ENCODE results near the gene HFE. TPM values are rescaled to one million over a fixed set of nuclear protein-coding genes. Genes with fewer than 3 reads are reported as not detected.
"Not testable (repeated sequence)": the region's sequence is repeated elsewhere in the genome, so short reads cannot be mapped to it uniquely, and the experiment has no call there.

Gene HFE
- total RNA-seq, 1 donor from 2014 or later: 1.1 TPM

DNA sequence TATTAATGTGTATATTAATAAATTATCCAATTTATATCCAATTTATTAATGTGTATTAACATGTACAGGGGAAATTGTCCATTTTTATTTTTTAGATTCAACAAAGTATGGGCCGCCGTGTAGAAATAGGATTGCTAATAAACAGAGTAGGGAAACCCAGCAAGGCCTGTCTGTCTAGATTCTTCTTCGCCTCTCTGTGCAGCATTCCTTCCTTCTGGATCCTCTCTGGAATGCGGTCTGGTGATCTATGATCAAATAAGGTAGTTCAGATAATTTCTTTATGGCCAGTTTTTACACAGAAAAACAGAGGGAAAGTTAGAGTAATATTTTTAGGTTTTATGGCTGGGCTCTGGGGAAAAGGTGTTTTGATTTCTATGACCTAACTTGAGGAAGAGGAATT lies 19.9 kb upstream of the HFE start:
- DNase-seq (no peak), ATAC-seq (ENCODE audit: low read depth) (no peak)
- TF ChIP-seq, protein P1, sequence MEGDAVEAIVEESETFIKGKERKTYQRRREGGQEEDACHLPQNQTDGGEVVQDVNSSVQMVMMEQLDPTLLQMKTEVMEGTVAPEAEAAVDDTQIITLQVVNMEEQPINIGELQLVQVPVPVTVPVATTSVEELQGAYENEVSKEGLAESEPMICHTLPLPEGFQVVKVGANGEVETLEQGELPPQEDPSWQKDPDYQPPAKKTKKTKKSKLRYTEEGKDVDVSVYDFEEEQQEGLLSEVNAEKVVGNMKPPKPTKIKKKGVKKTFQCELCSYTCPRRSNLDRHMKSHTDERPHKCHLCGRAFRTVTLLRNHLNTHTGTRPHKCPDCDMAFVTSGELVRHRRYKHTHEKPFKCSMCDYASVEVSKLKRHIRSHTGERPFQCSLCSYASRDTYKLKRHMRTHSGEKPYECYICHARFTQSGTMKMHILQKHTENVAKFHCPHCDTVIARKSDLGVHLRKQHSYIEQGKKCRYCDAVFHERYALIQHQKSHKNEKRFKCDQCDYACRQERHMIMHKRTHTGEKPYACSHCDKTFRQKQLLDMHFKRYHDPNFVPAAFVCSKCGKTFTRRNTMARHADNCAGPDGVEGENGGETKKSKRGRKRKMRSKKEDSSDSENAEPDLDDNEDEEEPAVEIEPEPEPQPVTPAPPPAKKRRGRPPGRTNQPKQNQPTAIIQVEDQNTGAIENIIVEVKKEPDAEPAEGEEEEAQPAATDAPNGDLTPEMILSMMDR (IDR thresholded peaks at IDR 0.05): no peak
- no peaks in the 10 kb centered on the region for H3K36me3 Mint-ChIP-seq (ENCODE audit: low read depth)
- H3K9me3 Mint-ChIP-seq: no peaks in the 10 kb centered on the region
- H3K4me1 Mint-ChIP-seq: peaks cover 8% of the 10 kb centered on the region
- POLR2A ChIA-PET: interaction anchor here (1.5 to 1.6 kb wide), 3 partner anchors 26 to 36 kb away, joined by 4 read pairs; a partner anchor contains a TSS
- peaks cover 3% of the 10 kb centered on the region for H3K27me3 Mint-ChIP-seq
- H3K27ac Mint-ChIP-seq: no peak overlapping the region
- CTCF ChIA-PET: interaction anchor here (16.7 kb wide), 1 partner anchor 25 kb away, joined by 349 read pairs; the partner anchor contains the start of gene HFE
- no peak overlapping the region for H3K4me3 Mint-ChIP-seq
- intact Hi-C loops (cut with micrococcal nuclease): loop anchor here (5.0 kb wide), 1 partner anchor 530 kb away; the partner anchor contains the start of gene ABT1

DNA sequence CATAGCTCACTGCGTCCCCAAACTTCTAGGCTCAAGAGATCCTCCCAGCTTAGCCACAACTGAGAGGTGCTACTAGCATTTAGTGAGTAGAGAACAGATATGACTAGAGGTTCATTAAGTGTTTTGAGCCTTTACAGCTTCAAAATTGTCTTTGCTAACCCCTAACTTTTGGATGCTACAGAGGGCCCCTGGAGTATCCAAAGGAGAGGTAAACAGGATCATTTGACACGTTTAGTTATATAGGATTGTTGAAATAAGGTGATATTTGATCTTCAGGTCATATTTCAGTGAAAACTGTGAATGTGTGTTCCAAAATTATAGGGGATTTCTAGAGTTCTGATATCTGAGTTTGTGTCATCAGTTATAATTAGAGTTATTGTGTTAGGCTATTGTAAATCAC lies 19.2 kb upstream of the HFE start:
- DNase-seq (no peak), ATAC-seq (ENCODE audit: low read depth) (no peak)
- H3K4me1 Mint-ChIP-seq: peaks cover 8% of the 10 kb centered on the region
- H3K27ac Mint-ChIP-seq: no peak overlapping the region
- no peaks in the 10 kb centered on the region for H3K9me3 Mint-ChIP-seq
- H3K4me3 Mint-ChIP-seq: no peak overlapping the region
- CTCF ChIA-PET: interaction anchor here (16.7 kb wide), 1 partner anchor 25 kb away, joined by 349 read pairs; the partner anchor contains the start of gene HFE
- intact Hi-C loops (cut with micrococcal nuclease): loop anchor here (5.0 kb wide), 1 partner anchor 529 kb away; the partner anchor contains the start of gene ABT1
- H3K36me3 Mint-ChIP-seq (ENCODE audit: low read depth): no peaks in the 10 kb centered on the region
- TF ChIP-seq, protein P1 (IDR thresholded peaks at IDR 0.05): no peak
- POLR2A ChIA-PET: interaction anchor here (0.6 to 1.6 kb wide), 3 partner anchors 25 to 1797 kb away, joined by 4 to 14 read pairs (median 4); a partner anchor contains a TSS
- peaks cover 3% of the 10 kb centered on the region for H3K27me3 Mint-ChIP-seq

DNA sequence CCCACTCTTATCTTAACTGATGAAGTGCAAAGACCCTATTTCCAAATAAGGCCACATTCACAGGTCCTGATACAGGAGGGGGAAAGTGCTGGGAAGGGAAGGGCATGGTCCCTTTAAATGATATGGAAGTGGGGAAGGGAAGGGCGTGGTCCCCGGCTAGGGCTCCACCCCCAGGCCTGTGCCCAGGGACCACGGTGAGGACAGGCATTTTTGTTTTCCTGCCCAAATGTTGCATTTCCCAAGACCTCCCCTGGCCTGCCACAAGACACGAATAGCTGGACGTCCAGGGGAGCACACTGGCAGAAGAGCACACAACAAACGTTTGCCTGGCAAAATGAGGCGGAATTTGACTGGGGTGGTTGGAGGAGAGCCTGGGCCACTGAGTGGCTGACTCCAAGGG lies 16.1 kb upstream of the HFE start:
- TF ChIP-seq, protein P1 (IDR thresholded peaks at IDR 0.05): no peak
- intact Hi-C loops (cut with micrococcal nuclease): no loop called here
- Mint-ChIP-seq H3K4me1 (peaks cover under 1% of the 10 kb centered on the region), H3K27me3 (peaks cover 2% of the 10 kb centered on the region), H3K27ac (no peak overlapping the region), H3K9me3 (no peaks in the 10 kb centered on the region), H3K36me3 (ENCODE audit: low read depth) (no peaks in the 10 kb centered on the region), H3K4me3 (no peak overlapping the region)
- ATAC-seq (ENCODE audit: low read depth) (no peak), DNase-seq (no peak)
- POLR2A ChIA-PET: no interaction called here
- CTCF ChIA-PET: interaction anchor here (1.3 to 16.7 kb wide), 2 partner anchors 11 to 21 kb away, joined by 4 to 349 read pairs; partner anchors contain the start of gene HFE

DNA sequence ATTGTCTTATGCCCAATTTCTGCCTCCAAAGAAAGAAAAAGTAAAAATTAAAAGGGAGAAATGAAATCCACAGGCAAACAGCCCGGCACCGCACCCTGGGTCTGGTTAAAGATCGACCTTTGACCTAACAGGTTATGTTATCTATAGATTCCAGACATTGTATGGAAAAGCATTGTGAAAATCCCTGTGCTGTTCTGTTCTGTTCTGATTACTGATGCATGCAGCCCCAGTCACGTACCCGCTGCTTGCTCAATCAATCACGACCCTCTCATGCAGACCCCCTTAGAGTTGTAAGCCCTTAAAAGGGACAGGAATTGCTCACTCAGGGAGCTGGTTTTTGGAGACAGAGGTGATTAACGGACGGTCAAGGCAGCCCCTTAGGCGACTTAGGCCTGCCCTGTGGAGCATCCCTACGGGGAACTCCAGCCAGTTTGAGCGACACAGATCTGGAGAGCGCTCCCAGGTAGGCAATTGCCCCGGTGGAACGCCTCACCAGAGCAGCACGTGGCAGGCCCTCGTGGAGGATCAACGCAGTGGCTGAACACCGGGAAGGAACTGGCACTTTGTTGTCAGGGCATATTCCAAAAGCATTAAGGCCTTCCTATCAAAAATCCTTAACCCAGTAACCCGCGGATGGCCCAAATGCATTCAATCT lies 12.0 kb upstream of the HFE start:
- POLR2A ChIA-PET: interaction anchor here (0.5 kb wide), 1 partner anchor 89 kb away, joined by 3 read pairs; no protein-coding TSS in a partner anchor
- H3K9me3 Mint-ChIP-seq: peaks cover 3% of the 10 kb centered on the region
- no peak overlapping the region for H3K27ac Mint-ChIP-seq
- ATAC-seq (ENCODE audit: low read depth) (no peak), DNase-seq (no peak)
- no peak overlapping the region for H3K4me3 Mint-ChIP-seq
- TF ChIP-seq, protein P1 (IDR thresholded peaks at IDR 0.05): no peak
- no peaks in the 10 kb centered on the region for H3K36me3 Mint-ChIP-seq (ENCODE audit: low read depth)
- intact Hi-C loops (cut with micrococcal nuclease): no loop called here
- CTCF ChIA-PET: interaction anchor here (1.3 kb wide), 1 partner anchor 21 kb away, joined by 3 read pairs; no protein-coding TSS in a partner anchor
- H3K4me1 Mint-ChIP-seq: no peaks in the 10 kb centered on the region
- H3K27me3 Mint-ChIP-seq: peaks cover 7% of the 10 kb centered on the region

DNA sequence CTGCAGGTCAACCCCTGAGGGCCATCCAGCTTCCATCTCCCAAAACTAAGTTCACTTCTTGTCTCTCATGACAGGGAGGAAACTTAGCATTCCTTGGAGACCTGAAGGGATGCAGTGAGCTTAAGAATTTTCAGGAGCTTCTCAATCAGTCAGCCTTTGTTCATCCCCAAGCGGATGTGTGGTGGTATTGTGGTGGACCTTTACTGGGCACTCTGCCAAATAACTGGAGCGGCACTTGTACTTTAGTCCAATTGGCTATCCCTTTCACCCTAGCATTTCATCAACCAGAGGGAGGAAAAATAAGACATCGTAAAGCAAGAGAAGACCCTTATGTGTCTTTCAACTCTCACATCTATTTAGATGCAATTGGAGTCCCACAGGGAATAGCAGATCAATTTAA lies 9.2 kb upstream of the HFE start:
- ATAC-seq (ENCODE audit: low read depth); H3K36me3 Mint-ChIP-seq (ENCODE audit: low read depth); H3K4me1 Mint-ChIP-seq; CTCF ChIA-PET; H3K27me3 Mint-ChIP-seq; H3K4me3 Mint-ChIP-seq; intact Hi-C loops (cut with micrococcal nuclease); H3K9me3 Mint-ChIP-seq; POLR2A ChIA-PET; H3K27ac Mint-ChIP-seq; DNase-seq: not testable (repeated sequence)

DNA sequence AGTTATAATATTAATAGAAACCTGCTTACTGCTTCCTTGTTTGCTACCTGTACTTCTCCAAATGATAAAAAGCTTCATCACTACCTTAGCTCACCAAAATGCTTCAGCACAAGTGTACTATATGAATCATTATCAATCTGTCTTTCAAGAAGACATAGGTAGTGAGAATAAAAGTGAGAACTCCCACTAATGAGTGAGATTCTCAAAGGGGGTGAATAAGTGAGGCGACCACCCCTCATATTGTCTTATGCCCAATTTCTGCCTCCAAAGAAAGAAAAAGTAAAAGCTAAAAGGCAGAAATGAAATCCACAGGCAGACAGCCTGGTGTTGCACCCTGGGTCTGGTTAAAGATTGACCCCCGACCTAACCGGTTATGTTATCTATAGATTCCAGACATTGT lies 6.1 kb upstream of the HFE start:
- H3K4me1 Mint-ChIP-seq; ATAC-seq (ENCODE audit: low read depth); CTCF ChIA-PET; H3K27ac Mint-ChIP-seq; H3K4me3 Mint-ChIP-seq; DNase-seq; H3K27me3 Mint-ChIP-seq; intact Hi-C loops (cut with micrococcal nuclease); H3K9me3 Mint-ChIP-seq; H3K36me3 Mint-ChIP-seq (ENCODE audit: low read depth); POLR2A ChIA-PET: not testable (repeated sequence)

Data from activated B cell treated with CpG ODN at 0.5 μM for 24 hours (primary cell).